GM10266 (cell line): ENCODE measurements around the gene CMIP.

Experiments
- DNase-seq: peaks from one replicate; pipeline ENCODE4 v3.0.0; 2012; ENCODE audit errors: extremely low spot score
- TF ChIP-seq, protein P1 (sequence below): IDR thresholded peaks from 2 replicates; pipeline ENCODE4 v1.5.1; 2012; ENCODE audit warnings: mild to moderate bottlenecking, low read depth; ENCODE audit not compliant: control insufficient read depth, insufficient read depth; ENCODE audit errors: missing control alignments

CMIP gene

DNA sequence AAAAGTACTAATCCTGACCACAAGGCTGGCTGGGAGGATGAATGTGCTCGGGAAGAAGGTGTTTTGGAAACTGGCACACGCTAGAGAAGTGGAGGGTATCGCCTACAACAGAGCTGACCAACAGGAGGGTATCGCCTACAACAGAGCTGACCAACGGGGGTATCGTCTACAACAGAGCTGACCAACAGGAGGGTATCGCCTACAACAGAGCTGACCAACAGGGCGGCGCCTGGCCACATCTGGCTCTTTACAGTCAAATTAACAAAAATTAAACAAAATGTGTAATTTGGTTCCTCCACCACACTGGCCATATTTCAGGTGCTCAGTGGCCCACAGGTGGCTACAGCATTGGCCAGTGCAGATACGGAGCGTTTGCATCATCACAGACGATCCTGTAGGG is 153.5 kb downstream of the CMIP start:
- no peak for DNase-seq
- TF ChIP-seq, protein P1, sequence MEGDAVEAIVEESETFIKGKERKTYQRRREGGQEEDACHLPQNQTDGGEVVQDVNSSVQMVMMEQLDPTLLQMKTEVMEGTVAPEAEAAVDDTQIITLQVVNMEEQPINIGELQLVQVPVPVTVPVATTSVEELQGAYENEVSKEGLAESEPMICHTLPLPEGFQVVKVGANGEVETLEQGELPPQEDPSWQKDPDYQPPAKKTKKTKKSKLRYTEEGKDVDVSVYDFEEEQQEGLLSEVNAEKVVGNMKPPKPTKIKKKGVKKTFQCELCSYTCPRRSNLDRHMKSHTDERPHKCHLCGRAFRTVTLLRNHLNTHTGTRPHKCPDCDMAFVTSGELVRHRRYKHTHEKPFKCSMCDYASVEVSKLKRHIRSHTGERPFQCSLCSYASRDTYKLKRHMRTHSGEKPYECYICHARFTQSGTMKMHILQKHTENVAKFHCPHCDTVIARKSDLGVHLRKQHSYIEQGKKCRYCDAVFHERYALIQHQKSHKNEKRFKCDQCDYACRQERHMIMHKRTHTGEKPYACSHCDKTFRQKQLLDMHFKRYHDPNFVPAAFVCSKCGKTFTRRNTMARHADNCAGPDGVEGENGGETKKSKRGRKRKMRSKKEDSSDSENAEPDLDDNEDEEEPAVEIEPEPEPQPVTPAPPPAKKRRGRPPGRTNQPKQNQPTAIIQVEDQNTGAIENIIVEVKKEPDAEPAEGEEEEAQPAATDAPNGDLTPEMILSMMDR: no peak

DNA sequence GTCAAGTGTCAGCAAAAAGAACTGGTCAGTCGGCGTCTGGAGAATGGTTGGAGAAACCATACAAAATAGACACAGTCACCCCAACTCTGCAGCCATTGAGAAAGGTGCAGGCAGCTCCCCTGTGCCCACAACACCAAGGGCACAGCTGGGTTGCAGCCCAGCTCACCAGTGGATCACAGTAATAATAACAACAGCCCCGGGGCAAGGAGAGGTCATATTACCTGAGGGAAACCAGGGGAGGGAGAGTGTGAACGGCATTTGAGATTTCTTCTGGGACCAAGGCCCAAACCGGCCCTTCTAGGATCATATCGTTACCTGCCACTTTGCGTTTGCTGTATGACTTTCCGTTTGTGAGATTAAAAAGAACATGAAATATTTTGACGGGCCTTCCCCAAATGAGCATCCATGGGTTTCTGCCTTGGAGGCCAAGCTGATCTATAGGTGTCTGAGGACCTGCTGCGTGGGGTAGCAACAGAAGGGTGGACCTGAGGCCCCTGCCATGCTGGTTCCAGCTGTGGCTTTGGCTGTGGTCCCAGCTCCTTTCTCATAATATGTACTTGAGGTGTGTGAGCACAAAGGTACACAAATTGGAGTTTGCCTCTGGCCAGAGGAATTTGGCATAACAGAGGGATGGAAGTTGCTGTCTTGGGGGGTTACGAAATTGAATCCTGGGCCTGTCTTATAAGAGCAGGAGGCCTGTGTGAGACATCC is 154.6 kb downstream of the CMIP start:
- TF ChIP-seq, protein P1: no peak
- DNase-seq: no peak

- TF ChIP-seq, protein P1: no peak
- no peak for DNase-seq
These were observed 155.7 kb downstream of the CMIP start for GRCh38 chr16:81600275-81600674.

DNA sequence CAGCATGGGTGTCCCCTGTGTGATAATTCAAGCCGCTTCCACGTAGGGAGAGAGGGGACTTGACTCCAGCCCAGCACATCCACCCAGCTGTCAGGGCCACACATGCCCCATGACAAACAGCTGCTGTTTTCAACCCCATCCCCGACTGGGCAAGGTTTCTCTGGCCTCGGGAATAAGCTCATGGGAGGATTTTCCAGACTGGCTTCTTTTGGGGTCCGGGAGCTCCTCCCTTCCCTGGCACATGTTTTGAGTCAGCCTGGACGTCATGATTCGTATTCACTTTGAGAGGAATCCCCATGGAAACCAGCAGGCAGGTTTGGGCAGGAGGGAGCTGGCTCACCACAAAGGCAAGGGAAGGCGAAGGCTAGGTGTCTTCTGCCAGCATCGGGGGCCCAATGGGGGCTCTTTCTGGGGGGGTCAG is 156.4 kb downstream of the CMIP start:
- TF ChIP-seq, protein P1: no peak
- DNase-seq: no peak

- no peak for DNase-seq
- TF ChIP-seq, protein P1: no peak
These were observed 157.1 kb downstream of the CMIP start for GRCh38 chr16:81601601-81602255.

DNA sequence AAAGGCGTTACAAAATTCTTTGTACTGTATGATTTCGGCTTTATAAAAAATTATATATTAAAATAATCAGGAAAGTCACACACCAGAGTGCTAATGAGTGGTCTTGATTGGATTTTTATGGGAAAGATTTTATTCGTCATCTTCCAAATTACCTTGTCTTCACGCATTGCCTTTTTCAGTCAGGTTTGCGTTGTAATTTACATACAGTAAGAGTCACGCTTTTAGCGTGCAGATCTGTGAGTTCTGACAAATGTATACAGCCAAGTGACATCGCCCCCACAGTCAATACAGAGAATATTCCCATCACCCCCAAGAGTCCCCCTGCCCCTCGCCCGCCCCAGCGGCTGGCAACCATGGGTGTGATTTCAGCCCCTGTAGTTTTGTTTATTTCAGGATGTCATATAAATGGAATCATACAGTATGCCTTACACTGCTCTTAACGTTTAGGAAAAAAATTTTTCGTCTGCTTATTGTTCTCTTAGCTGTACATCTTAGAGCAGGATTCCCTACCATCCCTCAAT is 157.7 kb downstream of the CMIP start:
- TF ChIP-seq, protein P1: no peak
- no peak for DNase-seq

DNA sequence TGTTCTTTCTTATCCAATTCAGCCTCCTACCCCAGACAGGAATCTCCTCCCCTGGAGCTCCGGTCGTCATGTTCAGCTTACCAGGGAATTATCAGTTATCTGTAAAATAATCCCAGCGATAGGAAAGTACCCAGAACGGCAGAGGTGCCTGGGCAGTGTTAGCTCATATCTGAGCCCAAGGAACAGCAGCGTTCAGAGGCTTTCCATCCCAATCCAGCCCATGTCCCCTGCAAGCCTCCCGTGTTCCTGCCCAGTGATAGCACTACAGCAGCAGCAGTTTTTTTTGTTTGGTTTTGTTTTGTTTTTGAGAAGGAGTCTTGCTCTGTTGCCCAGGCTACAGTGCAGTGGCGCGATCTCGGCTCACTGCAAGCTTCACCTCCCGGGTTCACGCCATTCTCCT is 158.2 kb downstream of the CMIP start:
- no peak for DNase-seq
- TF ChIP-seq, protein P1: no peak
